Measurements from ENCODE around the gene PPTC7. TPM values are rescaled to one million over a fixed set of nuclear protein-coding genes. Genes with fewer than 3 reads are reported as not detected.

PPTC7 gene
- total and polyA plus RNA-seq, 2 of the 8 experiments (the other 6 are each of a cell fraction or from before 2014, with no cell fraction given) = 8.1 to 15.9 TPM

- H4K91ac ChIP-seq (replicated peaks; ENCODE audit: insufficient read length, low read length) = no peak overlapping the region
- no peak overlapping the region for H2BK20ac ChIP-seq (ENCODE audit: low read length)
- FAIRE-seq (no peak), DNase-seq (ENCODE audit: low read depth in 1 of 2, low spot score in 2 of 2) (no peak)
- no peak overlapping the region for H2BK120ac ChIP-seq (replicated peaks; ENCODE audit: low read depth, low read length)
- H3K4me1 ChIP-seq (replicated peaks in 1 of 4; ENCODE audit: control insufficient read depth in 3 of 4, insufficient read depth in 4 of 4, low read length in 3 of 4) = no peaks in the 10 kb centered on the region
- CTCF ChIA-PET (ENCODE audit: partially characterized antibody) = interaction anchor here (0.7 to 14.6 kb wide), 3 partner anchors 9 to 95 kb away, joined by 3 to 190 read pairs (median 117); no protein-coding TSS in a partner anchor
- no peak overlapping the region for H3K56ac ChIP-seq (replicated peaks; ENCODE audit: insufficient read length, low read depth, low read length)
- H2BK12ac ChIP-seq (ENCODE audit: low read depth, low read length) = no peak overlapping the region
- POLR2A ChIA-PET (ENCODE audit: partially characterized antibody) = interaction anchor here (0.5 to 0.6 kb wide), 2 partner anchors 29 to 175 kb away, joined by 3 read pairs; no protein-coding TSS in a partner anchor
- H2AFZ ChIP-seq (ENCODE audit: low read length) = no peak overlapping the region
- H3K9me3 ChIP-seq (ENCODE audit: insufficient read depth in 2 of 2, low read depth in 1 of 2, low read length in 1 of 2) = no peaks in the 10 kb centered on the region
- H3K4me3 ChIP-seq (ENCODE audit: extremely low read depth in 1 of 4, insufficient read depth in 2 of 4, low read depth in 3 of 4, low read length in 4 of 4) = no peak overlapping the region
- H3K23me2 ChIP-seq (ENCODE audit: low read depth, low read length) = no peaks in the 10 kb centered on the region
- H4K5ac ChIP-seq (ENCODE audit: insufficient read length, low read depth, low read length) = no peak overlapping the region
- 98% methylated on average over 8 of the region's 8 CpGs; no CpG with 5 or more reads in 1 of the 2 experiments for WGBS, 2 experiments (ENCODE audit: extremely low coverage in 1 of 2, insufficient coverage in 1 of 2, insufficient read length in 1 of 2, insufficient replicate concordance in 2 of 2, low coverage in 1 of 2, low lambda C conversion rate in 2 of 2, missing lambda C conversion rate in 1 of 2)
- no peak overlapping the region for H4K8ac ChIP-seq (ENCODE audit: extremely low read depth, insufficient read depth, low read length)
- no peaks in the 10 kb centered on the region for H3K36me3 ChIP-seq (ENCODE audit: control insufficient read depth in 2 of 4, insufficient read depth in 4 of 4, low read length in 3 of 4)
- no peak overlapping the region for H3K4ac ChIP-seq (replicated peaks; ENCODE audit: insufficient read length, low read depth, low read length)
- no peak overlapping the region for H3K14ac ChIP-seq (ENCODE audit: insufficient read length)
- no peak overlapping the region for H2BK5ac ChIP-seq (ENCODE audit: low read depth, low read length)
- H3K79me1 ChIP-seq (ENCODE audit: low read depth, low read length) = no peaks in the 10 kb centered on the region
- H3K23ac ChIP-seq (ENCODE audit: insufficient read length) = no peak overlapping the region
- H4K20me1 ChIP-seq (replicated peaks in 1 of 2; ENCODE audit: control insufficient read depth in 1 of 2, insufficient read depth in 2 of 2, low read length in 2 of 2) = no peaks in the 10 kb centered on the region
- H2BK15ac ChIP-seq (ENCODE audit: low read length) = no peak overlapping the region
- H2AK5ac ChIP-seq (ENCODE audit: low read depth, low read length) = no peak overlapping the region
- H3K18ac ChIP-seq (ENCODE audit: extremely low read depth, low read length) = no peak overlapping the region
- no peaks in the 10 kb centered on the region for H3K27me3 ChIP-seq (replicated peaks in 1 of 4; ENCODE audit: control insufficient read depth in 3 of 4, extremely low read depth in 1 of 4, insufficient read depth in 3 of 4, low read length in 3 of 4)
- no peaks in the 10 kb centered on the region for H3K79me2 ChIP-seq (ENCODE audit: control insufficient read depth in 1 of 2, insufficient read depth in 2 of 2, low read length in 2 of 2)
- H3K9ac ChIP-seq (replicated peaks in 1 of 4; ENCODE audit: extremely low read depth in 1 of 4, low read depth in 3 of 4, low read length in 3 of 4) = no peak overlapping the region
- no peak overlapping the region for H3K27ac ChIP-seq (ENCODE audit: low read depth, low read length)
- H3K4me2 ChIP-seq (ENCODE audit: insufficient read depth in 1 of 2, low read depth in 2 of 2, low read length in 2 of 2) = no peak overlapping the region
- TF ChIP-seq HDAC2 (IDR thresholded peaks at IDR 0.05; ENCODE audit: borderline replicate concordance in 1 of 2, low read depth in 2 of 2, low read length in 2 of 2) (no peak), SP1 (IDR thresholded peaks at IDR 0.05; ENCODE audit: low read depth, low read length) (no peak)
Observed at GRCh38 chr12:110606253-110606611, 23.1 kb upstream of the PPTC7 start.
